ENCODE results near the gene MRPS33. TPM values are rescaled to one million over a fixed set of nuclear protein-coding genes. Genes with fewer than 3 reads are reported as not detected.
A peak's percentile ranks its signal among the peaks of the same experiment; 100 is the strongest.

Gene MRPS33
- total and polyA plus RNA-seq, 7 experiments from 2014 or later, result 25.9 to 116 (median 51.2) TPM

GRCh38 chr7:141014125-141014523, 628 bp downstream of the MRPS33 start:
- POLR2A ChIA-PET, result interaction anchor here (0.6 to 4.4 kb wide), 22 partner anchors 9 to 726 kb away, joined by 3 to 33 read pairs (median 6); partner anchors contain the start of genes ADCK2, AGK, BRAF and MKRN1
- DNase-seq (no peak), ATAC-seq (peak; percentile 4)
- Mint-ChIP-seq H3K27ac (peak overlapping the region; percentile 97 to 100 (median 100)), H3K36me3 (peaks cover 4 to 13% (median 11%) of the 10 kb centered on the region in 5 donors), H3K4me1 (peaks cover 13 to 53% (median 41%) of the 10 kb centered on the region in 7 donors), H3K27me3 (peaks cover 5 to 24% (median 8%) of the 10 kb centered on the region in 5 donors), H3K9me3 (peaks cover 0 to 3% (median 0%) of the 10 kb centered on the region in 11 donors), H3K4me3 (peak overlapping the region; percentile 85 to 99 (median 98))
- intact Hi-C loops (cut with micrococcal nuclease), result loop anchor here (1.0 to 10.0 kb wide), 18 partner anchors 9 to 1779 kb away; partner anchors contain the start of genes AGK (in 2 of the 2), BRAF (in 2 of the 2), MKRN1 (in 2 of the 2) and NDUFB2 (in 2 of the 2)
- Histone ChIP-seq H3K27me3 (ENCODE audit: control insufficient read depth in 2 of 2, insufficient read depth in 2 of 2, low read length in 2 of 2) (no peaks in the 10 kb centered on the region), H3K27ac (ENCODE audit: low read depth, low read length) (peak overlapping the region; percentile 95), H3K36me3 (ENCODE audit: control insufficient read depth in 2 of 3, insufficient read depth in 3 of 3, low read length in 3 of 3) (peaks cover 0 to 18% (median 0%) of the 10 kb centered on the region in 3 experiments), H3K9me3 (ENCODE audit: control insufficient read depth in 2 of 3, low read length in 3 of 3) (no peaks in the 10 kb centered on the region), H3K4me1 (ENCODE audit: control insufficient read depth in 2 of 2, insufficient read depth in 2 of 2, low read length in 2 of 2) (peaks cover 8 to 16% of the 10 kb centered on the region in 2 donors), H3K4me3 (ENCODE audit: low read length) (peak overlapping the region; percentile 82)
- CTCF ChIA-PET, result interaction anchor here (0.5 to 8.2 kb wide), 7 partner anchors 9 to 538 kb away, joined by 3 to 126 read pairs (median 4); partner anchors contain the start of gene BRAF

DNA sequence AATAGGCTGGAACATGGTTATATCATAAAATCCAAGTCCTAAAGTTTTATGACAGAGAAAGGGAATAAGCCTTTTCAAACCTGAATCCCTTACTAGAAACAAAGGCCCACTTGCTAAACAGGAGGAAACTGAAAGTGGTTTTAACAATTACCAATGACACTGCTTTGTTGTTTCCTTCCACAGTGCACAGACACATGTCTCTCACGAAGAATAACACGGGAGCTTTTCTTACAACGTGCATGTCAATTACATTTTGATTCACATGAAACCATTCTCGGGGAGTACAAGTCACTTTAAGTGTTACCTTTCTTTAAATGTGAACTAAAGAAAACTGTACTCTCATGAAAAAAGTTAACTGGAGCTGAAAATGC, 1.4 kb downstream of the MRPS33 start:
- Histone ChIP-seq H3K36me3 (ENCODE audit: control insufficient read depth in 2 of 3, insufficient read depth in 3 of 3, low read length in 3 of 3) (peaks cover 0 to 18% (median 0%) of the 10 kb centered on the region in 3 experiments), H3K4me3 (ENCODE audit: low read length) (no peak overlapping the region)
- POLR2A ChIA-PET, result interaction anchor here (0.5 to 4.4 kb wide), 12 partner anchors 8 to 725 kb away, joined by 3 to 33 read pairs (median 6); partner anchors contain the start of genes ADCK2, BRAF, NDUFB2 and SSBP1

DNA sequence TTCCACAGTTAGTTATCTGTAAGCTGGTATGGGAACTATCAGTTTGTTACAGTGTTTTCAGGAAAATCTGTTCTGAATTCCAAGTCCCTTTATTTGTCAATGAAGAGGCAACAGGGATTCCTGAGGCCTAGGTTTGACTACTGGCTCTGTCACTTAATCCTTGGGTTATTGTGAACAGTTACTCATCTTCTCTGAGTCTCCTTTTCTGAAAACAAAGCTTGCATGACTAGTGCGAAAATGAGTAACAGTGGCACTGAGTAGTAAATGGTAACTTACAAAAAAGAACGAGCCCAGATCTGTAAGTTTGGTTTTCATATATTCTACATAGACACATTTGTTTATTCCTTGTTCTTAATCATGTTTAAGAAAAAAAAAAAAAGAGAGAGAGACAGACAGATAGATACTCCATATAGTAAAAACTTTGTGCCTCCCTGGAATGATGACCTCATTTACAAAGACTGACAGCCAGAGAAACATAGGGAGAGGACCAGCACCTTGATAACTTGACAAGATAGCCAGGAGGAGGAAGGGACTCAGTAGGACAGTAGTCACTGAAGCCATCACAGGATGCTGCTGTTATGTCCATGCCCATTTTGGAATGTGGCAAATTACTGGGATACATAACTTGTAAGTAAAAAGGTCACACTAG, 1.9 kb downstream of the MRPS33 start:
- H3K4me3 ChIP-seq (ENCODE audit: low read length), result no peak overlapping the region
- peak overlapping the region; percentile 95 for H3K27ac ChIP-seq (ENCODE audit: low read depth, low read length)
- CTCF ChIA-PET, result interaction anchor here (0.6 to 8.2 kb wide), 4 partner anchors 101 to 264 kb away, joined by 3 to 126 read pairs (median 3); no protein-coding TSS in a partner anchor
- H3K4me1 Mint-ChIP-seq, result peaks cover 13 to 57% (median 41%) of the 10 kb centered on the region in 7 donors
- peak overlapping the region; percentile 44 to 100 (median 100) for H3K27ac Mint-ChIP-seq
- H3K9me3 Mint-ChIP-seq, result peaks cover 0 to 3% (median 0%) of the 10 kb centered on the region in 11 donors
- no peaks in the 10 kb centered on the region for H3K27me3 ChIP-seq (ENCODE audit: control insufficient read depth in 2 of 2, insufficient read depth in 2 of 2, low read length in 2 of 2)
- H3K9me3 ChIP-seq (ENCODE audit: control insufficient read depth in 2 of 3, low read length in 3 of 3), result no peaks in the 10 kb centered on the region
- ATAC-seq (no peak), DNase-seq (no peak)
- H3K4me3 Mint-ChIP-seq, result peak overlapping the region; percentile 49 to 99 (median 96)
- POLR2A ChIA-PET, result interaction anchor here (0.5 to 4.4 kb wide), 4 partner anchors 86 to 202 kb away, joined by 3 to 33 read pairs (median 4); no protein-coding TSS in a partner anchor
- H3K27me3 Mint-ChIP-seq, result peaks cover 0 to 17% (median 3%) of the 10 kb centered on the region in 5 donors
- H3K36me3 ChIP-seq (ENCODE audit: control insufficient read depth in 2 of 3, insufficient read depth in 3 of 3, low read length in 3 of 3), result peaks cover 0 to 22% (median 0%) of the 10 kb centered on the region in 3 experiments
- intact Hi-C loops (cut with micrococcal nuclease), result loop anchor here (1.0 to 10.0 kb wide), 11 partner anchors 39 to 1778 kb away; partner anchors contain the start of genes RAB19 (in 2 of the 2) and UBN2 (in 1 of the 2)
- H3K4me1 ChIP-seq (ENCODE audit: control insufficient read depth in 2 of 2, insufficient read depth in 2 of 2, low read length in 2 of 2), result peaks cover 8 to 16% of the 10 kb centered on the region in 2 donors
- H3K36me3 Mint-ChIP-seq, result peaks cover 5 to 17% (median 14%) of the 10 kb centered on the region in 5 donors

More for the DNA sequence above, 1.4 kb downstream of the MRPS33 start:
- DNase-seq (no peak), ATAC-seq (no peak)
- H3K4me3 Mint-ChIP-seq, result peak overlapping the region; percentile 85 to 99 (median 98)
- H3K36me3 Mint-ChIP-seq, result peaks cover 5 to 14% (median 12%) of the 10 kb centered on the region in 5 donors
- Histone ChIP-seq H3K27ac (ENCODE audit: low read depth, low read length) (peak overlapping the region; percentile 95), H3K9me3 (ENCODE audit: control insufficient read depth in 2 of 3, low read length in 3 of 3) (no peaks in the 10 kb centered on the region), H3K27me3 (ENCODE audit: control insufficient read depth in 2 of 2, insufficient read depth in 2 of 2, low read length in 2 of 2) (no peaks in the 10 kb centered on the region), H3K4me1 (ENCODE audit: control insufficient read depth in 2 of 2, insufficient read depth in 2 of 2, low read length in 2 of 2) (peaks cover 8 to 16% of the 10 kb centered on the region in 2 donors)
- peaks cover 13 to 53% (median 41%) of the 10 kb centered on the region in 7 donors for H3K4me1 Mint-ChIP-seq
- peaks cover 2 to 20% (median 7%) of the 10 kb centered on the region in 5 donors for H3K27me3 Mint-ChIP-seq
- intact Hi-C loops (cut with micrococcal nuclease), result loop anchor here (5.0 to 10.0 kb wide), 5 partner anchors 39 to 1779 kb away; partner anchors contain the start of genes RAB19 (in 2 of the 2) and UBN2 (in 1 of the 2)
- H3K9me3 Mint-ChIP-seq, result peaks cover 0 to 3% (median 0%) of the 10 kb centered on the region in 11 donors
- CTCF ChIA-PET, result interaction anchor here (0.6 to 8.2 kb wide), 4 partner anchors 8 to 537 kb away, joined by 3 to 126 read pairs (median 4); no protein-coding TSS in a partner anchor
- peak overlapping the region; percentile 97 to 100 (median 100) for H3K27ac Mint-ChIP-seq

DNA sequence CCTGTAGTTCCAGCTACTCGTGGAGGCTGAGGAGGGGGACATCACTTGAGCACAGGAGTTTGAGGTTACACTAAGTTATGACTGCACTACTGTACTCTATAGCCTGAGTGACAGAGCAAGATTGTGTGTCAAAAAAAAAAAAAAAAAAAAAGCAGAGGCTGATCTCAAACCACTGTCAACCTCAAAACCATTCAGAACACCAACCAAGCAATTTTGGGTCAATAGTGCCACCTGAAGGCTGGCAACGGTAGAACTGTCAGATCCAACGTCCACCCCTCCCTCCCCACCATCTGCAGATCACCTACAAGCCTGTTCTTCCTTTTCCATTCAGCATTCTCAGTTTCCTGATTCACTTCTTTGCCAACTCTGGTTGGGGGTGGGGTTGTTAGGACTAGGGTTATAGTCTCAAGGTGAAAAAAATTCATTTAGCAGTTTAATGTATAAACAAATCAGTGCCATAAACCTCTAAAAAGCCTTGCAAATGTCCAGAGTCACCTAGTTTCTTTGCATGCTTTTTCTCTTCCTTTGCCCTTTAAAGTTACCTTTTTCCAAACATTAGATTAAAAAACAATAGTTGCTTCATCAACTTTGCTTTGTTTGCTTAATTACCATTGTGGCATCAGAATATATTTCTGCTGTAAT, 2.6 kb downstream of the MRPS33 start:
- intact Hi-C loops (cut with micrococcal nuclease), result loop anchor here (1.0 to 10.0 kb wide), 11 partner anchors 40 to 1777 kb away; partner anchors contain the start of genes RAB19 (in 2 of the 2) and UBN2 (in 1 of the 2)
- peaks cover 8 to 16% of the 10 kb centered on the region in 2 donors for H3K4me1 ChIP-seq (ENCODE audit: control insufficient read depth in 2 of 2, insufficient read depth in 2 of 2, low read length in 2 of 2)
- ChIA-PET CTCF (interaction anchor here (0.6 to 8.2 kb wide), 6 partner anchors 43 to 290 kb away, joined by 3 to 126 read pairs (median 3); no protein-coding TSS in a partner anchor), POLR2A (interaction anchor here (0.6 to 4.4 kb wide), 7 partner anchors 13 to 331 kb away, joined by 3 to 33 read pairs (median 4); partner anchors contain the start of gene BRAF)
- no peaks in the 10 kb centered on the region for H3K27me3 ChIP-seq (ENCODE audit: control insufficient read depth in 2 of 2, insufficient read depth in 2 of 2, low read length in 2 of 2)
- Mint-ChIP-seq H3K4me1 (peaks cover 14 to 60% (median 47%) of the 10 kb centered on the region in 7 donors), H3K27ac (peak overlapping the region; percentile 89 to 100 (median 99)), H3K4me3 (peak overlapping the region in 7 of 10 donors; percentile 40 to 99 (median 60)), H3K27me3 (peaks cover 0 to 10% (median 0%) of the 10 kb centered on the region in 5 donors), H3K36me3 (peaks cover 5 to 24% (median 18%) of the 10 kb centered on the region in 5 donors), H3K9me3 (peaks cover 0 to 3% (median 0%) of the 10 kb centered on the region in 11 donors)
- no peak overlapping the region for H3K4me3 ChIP-seq (ENCODE audit: low read length)
- ATAC-seq (peak; percentile 52), DNase-seq (peak; percentile 43 to 87 (median 79))
- peaks cover 0 to 28% (median 0%) of the 10 kb centered on the region in 3 experiments for H3K36me3 ChIP-seq (ENCODE audit: control insufficient read depth in 2 of 3, insufficient read depth in 3 of 3, low read length in 3 of 3)
- H3K9me3 ChIP-seq (ENCODE audit: control insufficient read depth in 2 of 3, low read length in 3 of 3), result no peaks in the 10 kb centered on the region
- peak overlapping the region; percentile 36 for H3K27ac ChIP-seq (ENCODE audit: low read depth, low read length)

GRCh38 chr7:141011443-141011842, 3.3 kb downstream of the MRPS33 start:
- H3K36me3 Mint-ChIP-seq, result peaks cover 7 to 26% (median 22%) of the 10 kb centered on the region in 5 donors
- ATAC-seq, result no peak

More at GRCh38 chr7:141011443-141011842, 3.3 kb downstream of the MRPS33 start:
- Histone ChIP-seq H3K4me1 (ENCODE audit: control insufficient read depth in 2 of 2, insufficient read depth in 2 of 2, low read length in 2 of 2) (peaks cover 8 to 16% of the 10 kb centered on the region in 2 donors), H3K36me3 (ENCODE audit: control insufficient read depth in 2 of 3, insufficient read depth in 3 of 3, low read length in 3 of 3) (peaks cover 0 to 35% (median 2%) of the 10 kb centered on the region in 3 experiments), H3K9me3 (ENCODE audit: control insufficient read depth in 2 of 3, low read length in 3 of 3) (no peaks in the 10 kb centered on the region), H3K27me3 (ENCODE audit: control insufficient read depth in 2 of 2, insufficient read depth in 2 of 2, low read length in 2 of 2) (no peaks in the 10 kb centered on the region), H3K27ac (ENCODE audit: low read depth, low read length) (no peak overlapping the region), H3K4me3 (ENCODE audit: low read length) (no peak overlapping the region)
- Mint-ChIP-seq H3K9me3 (peaks cover 0 to under 1% (median 0%) of the 10 kb centered on the region in 11 donors), H3K27me3 (peaks cover 0 to 5% (median 0%) of the 10 kb centered on the region in 5 donors), H3K27ac (peak overlapping the region in 8 of 9 donors; percentile 70 to 100 (median 94)), H3K4me3 (no peak overlapping the region), H3K4me1 (peaks cover 14 to 63% (median 48%) of the 10 kb centered on the region in 7 donors)
- CTCF ChIA-PET, result interaction anchor here (0.5 to 8.2 kb wide), 6 partner anchors 43 to 358 kb away, joined by 3 to 126 read pairs (median 4); no protein-coding TSS in a partner anchor
- POLR2A ChIA-PET, result interaction anchor here (0.6 to 4.4 kb wide), 7 partner anchors 12 to 330 kb away, joined by 3 to 33 read pairs (median 4); partner anchors contain the start of gene BRAF
- DNase-seq, result no peak
- intact Hi-C loops (cut with micrococcal nuclease), result loop anchor here (5.0 to 10.0 kb wide), 5 partner anchors 41 to 1777 kb away; partner anchors contain the start of genes RAB19 (in 2 of the 2) and UBN2 (in 1 of the 2)

Data from naive thymus-derived CD4-positive, alpha-beta T cell (primary cell).